ENCODE measurements around the gene ATP1A4. TPM values are rescaled to one million over a fixed set of nuclear protein-coding genes. Genes with fewer than 3 reads are reported as not detected.

ATP1A4 gene
- polyA plus RNA-seq, 3 donors from 2014 or later, result not detected

DNA sequence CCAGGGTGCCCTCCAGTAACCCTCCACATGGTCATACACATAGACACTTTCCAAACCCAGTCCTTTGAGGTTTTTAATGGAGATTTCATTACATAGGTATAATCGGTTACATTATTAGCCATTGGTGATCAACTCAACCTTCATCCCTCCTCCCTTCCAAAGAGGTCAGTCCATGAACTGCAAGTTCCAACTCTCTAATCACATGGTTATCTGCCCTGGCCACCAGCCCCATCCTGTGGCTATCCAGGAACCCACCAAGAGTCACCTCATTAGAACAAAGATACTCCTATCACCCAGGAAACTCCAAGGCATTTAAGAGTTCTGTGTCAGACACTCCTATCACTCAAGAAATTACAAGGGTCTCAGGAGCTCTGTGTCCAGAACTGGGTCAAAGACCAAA, 12.2 kb downstream of the ATP1A4 start:
- H3K9me3 Mint-ChIP-seq, result peaks cover 0 to 2% (median 0%) of the 10 kb centered on the region in 6 donors
- peaks cover 10 to 22% of the 10 kb centered on the region in 2 donors for H3K4me1 Mint-ChIP-seq
- H3K27ac Mint-ChIP-seq, result no peak overlapping the region
- peaks cover 0 to 5% (median 0%) of the 10 kb centered on the region in 3 donors for H3K36me3 Mint-ChIP-seq
- no peak for DNase-seq
- peaks cover 9 to 16% (median 13%) of the 10 kb centered on the region in 3 donors for H3K27me3 Mint-ChIP-seq (ENCODE audit: low read depth in 3 of 3)
- no peak overlapping the region for H3K4me3 Mint-ChIP-seq

GRCh38 chr1:160164121-160164520, 12.7 kb downstream of the ATP1A4 start:
- peaks cover 9 to 16% (median 15%) of the 10 kb centered on the region in 3 donors for H3K27me3 Mint-ChIP-seq (ENCODE audit: low read depth in 3 of 3)
- no peak for DNase-seq
- H3K27ac Mint-ChIP-seq, result no peak overlapping the region
- H3K4me1 Mint-ChIP-seq, result peaks cover 12 to 27% of the 10 kb centered on the region in 2 donors
- peaks cover 0 to 5% (median 0%) of the 10 kb centered on the region in 3 donors for H3K36me3 Mint-ChIP-seq
- H3K9me3 Mint-ChIP-seq, result peaks cover 0 to 2% (median 0%) of the 10 kb centered on the region in 6 donors
- H3K4me3 Mint-ChIP-seq, result no peak overlapping the region

- Mint-ChIP-seq H3K4me3 (peak overlapping the region in 2 of 5 donors; percentile 9 to 10), H3K27me3 (ENCODE audit: low read depth in 3 of 3) (peaks cover 11 to 17% (median 14%) of the 10 kb centered on the region in 3 donors), H3K4me1 (peaks cover 20 to 37% of the 10 kb centered on the region in 2 donors), H3K9me3 (peaks cover 0 to 2% (median 0%) of the 10 kb centered on the region in 6 donors), H3K27ac (peak overlapping the region in 1 of 6 donors; percentile 55), H3K36me3 (peaks cover 0 to 5% (median 0%) of the 10 kb centered on the region in 3 donors)
- DNase-seq, result peak in 1 of 3 donors; percentile 9
These were observed 14.9 kb downstream of the ATP1A4 start for GRCh38 chr1:160166166-160166868.

DNA sequence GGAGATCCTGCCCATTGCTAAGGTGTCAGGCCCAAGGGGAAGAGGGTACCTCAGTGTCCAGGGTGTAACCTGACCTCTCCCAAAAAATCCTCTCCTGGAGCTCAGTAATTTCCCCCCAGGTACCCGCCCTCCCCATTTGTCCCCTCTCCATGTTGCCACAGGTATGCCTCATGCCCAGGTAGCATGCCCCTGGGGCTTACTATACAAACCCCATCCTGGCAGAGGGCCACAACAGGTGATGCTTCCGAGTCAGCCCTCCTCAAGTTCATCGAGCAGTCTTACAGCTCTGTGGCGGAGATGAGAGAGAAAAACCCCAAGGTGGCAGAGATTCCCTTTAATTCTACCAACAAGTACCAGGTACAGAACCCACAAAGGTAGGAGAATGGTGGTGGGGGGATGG, 15.7 kb downstream of the ATP1A4 start:
- H3K27ac Mint-ChIP-seq, result no peak overlapping the region
- H3K4me3 Mint-ChIP-seq, result no peak overlapping the region
- H3K27me3 Mint-ChIP-seq (ENCODE audit: low read depth in 3 of 3), result peaks cover 7 to 18% (median 14%) of the 10 kb centered on the region in 3 donors
- peaks cover 0 to 2% (median 0%) of the 10 kb centered on the region in 6 donors for H3K9me3 Mint-ChIP-seq
- H3K4me1 Mint-ChIP-seq, result peaks cover 20 to 37% of the 10 kb centered on the region in 2 donors
- no peak for DNase-seq
- peaks cover 0 to 5% (median 0%) of the 10 kb centered on the region in 3 donors for H3K36me3 Mint-ChIP-seq

GRCh38 chr1:160167580-160167979, 16.2 kb downstream of the ATP1A4 start:
- no peak for DNase-seq
- Mint-ChIP-seq H3K27ac (no peak overlapping the region), H3K27me3 (ENCODE audit: low read depth in 3 of 3) (peaks cover 10 to 18% (median 16%) of the 10 kb centered on the region in 3 donors), H3K4me3 (no peak overlapping the region), H3K36me3 (peaks cover 0 to 5% (median 0%) of the 10 kb centered on the region in 3 donors), H3K9me3 (peaks cover 0 to 2% (median 0%) of the 10 kb centered on the region in 6 donors), H3K4me1 (peaks cover 20 to 37% of the 10 kb centered on the region in 2 donors)

DNA sequence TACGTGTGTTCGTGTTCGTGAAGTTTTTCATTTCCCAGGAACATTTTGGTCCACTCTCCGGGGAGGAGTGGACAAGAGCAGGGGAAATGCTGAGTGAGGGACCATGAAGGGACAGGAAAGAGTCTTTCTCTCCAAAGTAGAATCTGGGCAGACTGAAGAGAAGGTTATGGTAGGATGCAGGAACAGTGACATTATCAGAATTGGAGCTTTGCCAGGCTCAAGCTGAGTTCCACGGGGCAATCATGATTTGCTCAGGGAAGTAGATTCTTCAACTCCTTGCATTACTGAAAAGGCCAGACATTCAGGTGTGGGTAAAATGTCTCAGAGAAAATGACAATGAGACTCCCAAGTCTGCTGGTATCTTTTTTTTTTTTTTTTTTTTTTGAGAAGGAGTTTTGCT, 16.6 kb downstream of the ATP1A4 start:
- no peak overlapping the region for H3K27ac Mint-ChIP-seq
- H3K27me3 Mint-ChIP-seq (ENCODE audit: low read depth in 3 of 3), result peaks cover 10 to 18% (median 18%) of the 10 kb centered on the region in 3 donors

DNA sequence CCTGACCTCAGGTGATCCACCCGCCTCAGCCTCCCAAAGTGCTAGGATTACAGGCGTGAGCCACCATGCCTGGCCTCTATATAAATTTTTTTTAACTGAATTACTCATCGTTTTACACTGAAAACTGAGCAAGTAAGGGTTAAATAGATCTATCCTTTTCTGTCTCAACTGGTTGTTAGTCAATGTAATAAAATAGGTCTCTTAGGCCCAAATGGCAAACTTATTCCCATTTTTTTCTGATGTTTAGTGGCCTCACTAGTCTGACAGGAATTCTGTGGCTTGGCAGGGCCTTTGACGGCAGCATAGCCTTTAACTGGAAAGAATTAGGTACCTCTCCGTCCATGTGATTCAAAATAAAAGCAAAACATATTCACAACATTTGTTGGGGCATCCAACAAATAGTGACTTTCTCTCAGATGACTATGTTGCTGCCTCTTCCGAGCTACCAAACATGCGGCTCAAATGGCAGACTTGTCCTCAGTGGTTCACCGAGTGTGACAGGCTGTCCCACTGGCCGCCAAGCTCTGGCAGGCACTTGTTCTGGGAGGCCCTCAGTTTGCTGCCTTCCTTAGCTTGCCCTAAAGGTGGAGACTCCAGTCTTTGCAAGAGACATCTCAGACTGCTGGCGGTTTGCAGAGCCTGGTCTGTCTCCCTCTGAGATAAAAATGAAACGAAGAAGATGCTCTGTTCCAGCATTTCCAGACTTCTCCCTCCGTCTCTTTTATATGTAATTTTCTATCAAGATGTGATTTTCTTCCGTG, 17.4 kb downstream of the ATP1A4 start:
- H3K9me3 Mint-ChIP-seq, result peaks cover 0 to 2% (median 0%) of the 10 kb centered on the region in 6 donors
- H3K27me3 Mint-ChIP-seq (ENCODE audit: low read depth in 3 of 3), result peaks cover 13 to 16% (median 14%) of the 10 kb centered on the region in 3 donors
- DNase-seq, result no peak
- peaks cover 20 to 31% of the 10 kb centered on the region in 2 donors for H3K4me1 Mint-ChIP-seq
- peaks cover 0 to 5% (median 0%) of the 10 kb centered on the region in 3 donors for H3K36me3 Mint-ChIP-seq
- peak overlapping the region in 1 of 6 donors; percentile 42 for H3K27ac Mint-ChIP-seq
- H3K4me3 Mint-ChIP-seq, result peak overlapping the region in 2 of 5 donors; percentile 9 to 39

More for the DNA sequence above, 16.6 kb downstream of the ATP1A4 start:
- peaks cover 0 to 2% (median 0%) of the 10 kb centered on the region in 6 donors for H3K9me3 Mint-ChIP-seq
- H3K4me3 Mint-ChIP-seq, result no peak overlapping the region
- H3K4me1 Mint-ChIP-seq, result peaks cover 20 to 37% of the 10 kb centered on the region in 2 donors
- peaks cover 0 to 5% (median 0%) of the 10 kb centered on the region in 3 donors for H3K36me3 Mint-ChIP-seq
- no peak for DNase-seq

- Mint-ChIP-seq H3K27ac (peak overlapping the region in 2 of 6 donors; percentile 20 to 61), H3K4me3 (peak overlapping the region; percentile 5 to 39 (median 19)), H3K27me3 (ENCODE audit: low read depth in 3 of 3) (peaks cover 12 to 14% (median 13%) of the 10 kb centered on the region in 3 donors), H3K9me3 (peaks cover 0 to 2% (median 0%) of the 10 kb centered on the region in 6 donors), H3K4me1 (peaks cover 20 to 29% of the 10 kb centered on the region in 2 donors), H3K36me3 (peaks cover 0 to 5% (median 0%) of the 10 kb centered on the region in 3 donors)
- peak; percentile 8 to 26 (median 15) for DNase-seq
These were observed 18.4 kb downstream of the ATP1A4 start for GRCh38 chr1:160169553-160170399.

- no peak overlapping the region for H3K4me3 Mint-ChIP-seq
- no peak overlapping the region for H3K27ac Mint-ChIP-seq
- H3K4me1 Mint-ChIP-seq, result peaks cover 13 to 20% of the 10 kb centered on the region in 2 donors
- H3K9me3 Mint-ChIP-seq, result peaks cover 0 to 2% (median 0%) of the 10 kb centered on the region in 6 donors
- DNase-seq, result no peak
- H3K27me3 Mint-ChIP-seq (ENCODE audit: low read depth in 3 of 3), result peaks cover 10 to 14% (median 13%) of the 10 kb centered on the region in 3 donors
- peaks cover 0 to 4% (median 0%) of the 10 kb centered on the region in 3 donors for H3K36me3 Mint-ChIP-seq
These were observed 20.0 kb downstream of the ATP1A4 start for GRCh38 chr1:160171354-160171753.

GRCh38 chr1:160171980-160172379, 20.6 kb downstream of the ATP1A4 start:
- H3K4me3 Mint-ChIP-seq, result no peak overlapping the region
- H3K9me3 Mint-ChIP-seq, result peaks cover 0 to 2% (median 0%) of the 10 kb centered on the region in 6 donors
- peaks cover 8 to 10% (median 10%) of the 10 kb centered on the region in 3 donors for H3K27me3 Mint-ChIP-seq (ENCODE audit: low read depth in 3 of 3)
- peaks cover 10 to 15% of the 10 kb centered on the region in 2 donors for H3K4me1 Mint-ChIP-seq
- no peak for DNase-seq
- H3K27ac Mint-ChIP-seq, result no peak overlapping the region
- no peaks in the 10 kb centered on the region for H3K36me3 Mint-ChIP-seq

- Mint-ChIP-seq H3K36me3 (no peaks in the 10 kb centered on the region), H3K9me3 (no peaks in the 10 kb centered on the region), H3K27me3 (ENCODE audit: low read depth in 3 of 3) (peaks cover 1 to 7% (median 6%) of the 10 kb centered on the region in 3 donors), H3K27ac (no peak overlapping the region), H3K4me3 (no peak overlapping the region), H3K4me1 (no peaks in the 10 kb centered on the region)
- DNase-seq, result no peak
These were observed 25.8 kb downstream of the ATP1A4 start for GRCh38 chr1:160177231-160177630.

GRCh38 chr1:160177667-160178066, 26.3 kb downstream of the ATP1A4 start:
- no peak for DNase-seq
- Mint-ChIP-seq H3K27me3 (ENCODE audit: low read depth in 3 of 3) (peaks cover 1 to 6% (median 4%) of the 10 kb centered on the region in 3 donors), H3K27ac (no peak overlapping the region), H3K9me3 (no peaks in the 10 kb centered on the region), H3K4me1 (no peaks in the 10 kb centered on the region), H3K4me3 (no peak overlapping the region), H3K36me3 (no peaks in the 10 kb centered on the region)

- Mint-ChIP-seq H3K27ac (no peak overlapping the region), H3K4me1 (no peaks in the 10 kb centered on the region), H3K9me3 (no peaks in the 10 kb centered on the region), H3K27me3 (ENCODE audit: low read depth in 3 of 3) (peaks cover 1 to 2% (median 2%) of the 10 kb centered on the region in 3 donors), H3K36me3 (no peaks in the 10 kb centered on the region), H3K4me3 (no peak overlapping the region)
- DNase-seq, result no peak
These were observed 27.3 kb downstream of the ATP1A4 start for GRCh38 chr1:160178731-160179130.
